Activated CD4-positive, alpha-beta T cell treated with anti-CD3 and anti-CD28 coated beads for 24 hours (primary cell): ENCODE measurements around the gene ZNF439.
"Not testable (repeated sequence)": the region's sequence is repeated elsewhere in the genome, so short reads cannot be mapped to it uniquely, and the experiment has no call there.

Experiments used
- DNase-seq, 2 donors: peaks; one replicate each; pipeline ENCODE4 v3.0.0-alpha.2; 2020; ENCODE audit warnings: low read depth in 2 of 2

ZNF439 gene

DNA sequence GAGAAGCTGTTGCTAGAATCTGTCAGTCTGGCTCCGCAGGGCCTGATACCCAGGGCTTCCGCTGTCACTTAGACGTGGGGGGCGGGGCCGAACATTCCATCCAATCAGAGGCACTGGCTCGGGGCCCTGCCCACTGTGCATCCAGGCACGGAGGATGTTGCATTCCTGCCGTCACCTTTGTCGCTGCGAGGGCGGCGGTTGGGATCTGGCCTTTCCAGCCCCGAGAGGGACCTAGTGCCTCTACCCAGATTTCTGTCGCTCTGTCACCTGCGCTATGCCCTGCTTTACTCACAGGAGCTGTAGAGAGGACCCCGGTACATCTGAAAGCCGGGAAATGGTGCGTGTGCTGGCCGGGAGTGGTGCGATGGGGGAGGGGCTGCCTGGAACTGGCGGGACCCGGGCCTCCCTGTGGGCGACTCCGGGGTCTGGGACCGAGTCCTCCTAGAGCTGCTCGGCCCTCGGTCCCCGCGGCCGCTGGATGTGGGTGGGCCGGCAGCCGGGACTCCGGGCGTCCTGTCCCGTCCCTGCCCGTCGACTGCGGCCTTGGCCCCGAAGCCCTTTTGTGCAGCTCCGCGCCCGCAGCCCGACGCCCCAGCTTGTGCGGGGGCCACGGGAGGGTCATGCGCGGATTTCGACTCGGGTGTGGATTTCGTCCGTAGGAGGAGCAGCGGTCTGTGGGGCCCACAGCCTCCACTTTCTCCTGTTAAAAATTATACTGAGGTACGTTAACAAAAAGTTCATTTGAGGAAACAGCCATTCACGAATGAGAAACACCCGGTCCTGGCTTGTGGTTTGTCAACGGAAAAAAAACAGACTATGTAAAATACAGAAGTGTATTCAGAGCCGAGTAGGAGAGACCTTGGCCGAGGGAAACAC, at the start of gene ZNF439:
Gene ZNF439, plus strand, starts transcription at position 133 of the 876 bp plus-strand sequence. Its CDS starts 142 bp downstream, at position 275.
- DNase-seq = peak; percentile 74 to 91

DNA sequence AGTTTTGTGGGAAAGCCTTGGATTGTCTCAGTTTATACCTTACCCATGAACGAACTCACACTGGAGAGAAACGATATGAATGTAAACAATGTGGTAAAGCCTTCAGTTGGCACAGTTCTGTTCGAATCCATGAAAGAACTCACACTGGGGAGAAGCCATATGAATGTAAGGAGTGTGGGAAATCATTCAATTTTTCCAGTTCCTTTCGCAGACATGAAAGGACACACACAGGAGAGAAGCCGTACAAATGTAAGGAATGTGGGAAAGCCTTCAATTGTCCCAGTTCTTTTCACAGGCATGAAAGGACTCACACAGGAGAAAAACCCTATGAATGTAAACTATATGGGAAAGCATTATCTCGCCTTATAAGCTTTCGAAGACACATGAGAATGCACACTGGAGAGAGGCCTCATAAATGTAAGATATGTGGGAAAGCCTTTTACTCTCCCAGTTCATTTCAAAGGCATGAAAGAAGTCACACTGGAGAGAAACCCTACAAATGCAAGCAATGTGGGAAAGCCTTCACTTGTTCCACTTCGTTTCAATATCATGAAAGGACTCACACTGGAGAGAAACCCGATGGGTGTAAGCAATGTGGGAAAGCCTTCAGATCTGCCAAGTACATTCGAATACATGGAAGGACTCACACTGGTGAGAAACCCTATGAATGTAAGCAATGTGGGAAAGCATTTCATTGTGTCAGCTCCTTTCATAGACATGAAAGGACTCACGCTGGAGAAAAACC, 42.0 kb upstream of the ZNF439 start:
- no peak for DNase-seq

GRCh38 chr19:11807099-11807380, 41.5 kb upstream of the ZNF439 start:
- no peak for DNase-seq

- no peak for DNase-seq
These were observed 34.9 kb upstream of the ZNF439 start for GRCh38 chr19:11813703-11814028.

GRCh38 chr19:11814029-11814699, 34.4 kb upstream of the ZNF439 start, which contains the start of gene ZNF440:
TSS of gene ZNF440 (plus strand) at chr19:11814273. CDS start at chr19:11814448, 175 bp downstream.
- DNase-seq = peak; percentile 77 to 83

DNA sequence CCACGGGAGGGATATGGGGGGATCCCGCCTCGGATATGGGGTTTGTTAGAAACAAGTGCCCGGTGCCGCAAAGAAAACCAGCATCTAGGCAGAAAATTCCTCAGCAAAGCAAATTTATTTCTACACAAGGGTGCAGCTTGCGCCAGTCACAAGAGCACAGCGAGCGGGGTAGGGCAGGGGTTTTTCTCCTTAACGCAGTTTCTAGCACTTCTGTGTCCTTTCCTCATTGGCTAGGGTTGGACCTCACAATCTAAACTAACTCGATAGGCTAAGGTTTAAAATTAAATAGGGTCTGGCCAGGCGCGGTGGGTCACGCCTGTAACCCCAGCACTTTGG, 33.9 kb upstream of the ZNF439 start:
- no peak for DNase-seq

DNA sequence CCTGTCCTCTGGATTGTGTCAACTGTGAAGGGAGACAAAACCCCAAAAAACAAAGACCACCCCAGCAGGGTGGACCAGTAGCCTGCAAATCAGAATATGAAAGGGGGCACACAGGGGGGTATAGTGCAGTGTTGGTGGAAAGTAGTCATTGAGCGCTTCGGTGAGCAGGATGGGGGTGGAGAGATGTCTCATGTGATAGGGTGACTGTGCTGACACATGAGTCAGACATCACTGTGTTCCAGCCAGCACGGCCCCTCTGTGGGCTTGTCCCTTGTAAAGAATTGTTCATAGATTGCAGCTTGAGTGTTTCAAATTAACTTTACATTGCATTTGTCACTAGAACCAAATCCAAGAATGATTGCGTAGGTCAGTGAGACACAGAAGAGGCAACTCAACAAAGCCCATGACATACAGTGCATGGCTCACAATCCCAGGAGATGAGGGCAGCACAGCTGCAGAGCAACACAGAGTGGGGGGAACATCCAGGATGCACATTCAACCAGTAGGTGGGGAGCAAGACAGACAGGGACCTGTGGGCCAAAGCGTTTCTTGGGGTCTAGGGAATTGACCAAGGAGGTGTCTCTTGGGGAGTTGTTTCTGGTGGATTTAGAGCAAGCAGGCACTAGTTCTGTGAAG, 26.9 kb upstream of the ZNF439 start:
- no peak for DNase-seq

DNA sequence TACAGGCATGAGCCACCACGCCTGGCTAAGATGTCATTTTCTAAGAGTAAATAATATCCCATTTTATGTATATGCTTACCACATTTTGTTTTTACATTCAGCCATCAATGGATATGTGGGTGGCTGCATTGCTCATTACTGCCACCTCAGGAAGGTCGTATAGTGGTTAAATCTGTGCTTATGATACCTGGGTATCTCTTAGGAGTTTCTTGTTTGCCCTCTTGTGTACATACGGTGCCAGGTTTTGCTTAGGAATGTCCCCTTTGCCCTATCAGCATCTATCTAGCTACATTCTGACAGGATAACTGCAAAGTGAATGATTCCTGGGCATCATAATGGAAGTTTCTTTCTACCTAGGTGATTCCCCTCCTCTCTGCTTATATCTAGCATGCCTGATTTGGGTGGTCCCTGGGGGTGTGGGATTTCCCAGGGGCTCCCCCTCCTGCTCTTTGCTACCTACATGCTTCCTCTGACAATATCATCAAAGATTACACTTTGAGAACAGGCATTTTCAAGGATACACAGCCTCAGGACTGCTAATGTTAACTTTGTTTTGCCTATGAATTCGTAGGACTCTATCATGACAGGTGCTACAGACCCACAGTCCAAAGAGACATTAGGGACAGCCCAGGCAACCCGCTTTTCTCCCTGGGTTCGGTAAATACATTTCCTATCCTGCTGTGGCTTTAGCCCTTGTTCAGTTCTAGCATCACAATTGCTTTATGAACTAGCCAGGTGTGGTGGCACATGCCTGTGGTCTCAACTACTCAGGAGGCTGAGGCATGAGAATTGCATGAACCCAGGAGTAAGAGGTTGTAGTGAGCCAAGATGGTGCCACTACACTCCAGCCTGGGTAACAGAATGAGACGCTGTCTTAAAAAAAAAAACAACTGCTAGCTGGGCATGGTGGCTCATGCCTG, 19.3 kb upstream of the ZNF439 start:
- not testable (repeated sequence) for DNase-seq

GRCh38 chr19:11832253-11832912, 16.1 kb upstream of the ZNF439 start:
- DNase-seq = no peak

- no peak for DNase-seq
These were observed 15.0 kb upstream of the ZNF439 start for GRCh38 chr19:11833541-11833940.

- not testable (repeated sequence) for DNase-seq
These were observed 12.9 kb upstream of the ZNF439 start for GRCh38 chr19:11835626-11836066.

DNA sequence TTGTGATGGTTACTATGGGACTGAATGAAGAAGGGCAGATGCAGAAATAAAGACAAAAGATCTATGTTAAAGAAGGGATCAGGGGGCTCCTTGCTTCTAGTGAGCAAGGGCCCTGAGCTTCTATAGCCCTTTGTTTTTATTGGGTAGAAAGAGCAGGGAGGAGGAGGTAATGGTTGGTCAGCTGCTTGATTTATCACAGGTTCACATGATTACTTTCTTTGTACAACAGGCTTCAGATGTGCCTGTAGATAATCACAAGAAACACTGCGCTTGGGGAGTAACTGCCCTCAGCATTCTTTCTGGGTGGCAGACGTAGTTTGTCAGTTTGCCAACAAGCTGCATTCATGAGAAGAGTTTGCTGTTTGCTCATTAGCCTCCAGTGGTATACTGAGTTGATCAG, 4.8 kb upstream of the ZNF439 start:
- no peak for DNase-seq

DNA sequence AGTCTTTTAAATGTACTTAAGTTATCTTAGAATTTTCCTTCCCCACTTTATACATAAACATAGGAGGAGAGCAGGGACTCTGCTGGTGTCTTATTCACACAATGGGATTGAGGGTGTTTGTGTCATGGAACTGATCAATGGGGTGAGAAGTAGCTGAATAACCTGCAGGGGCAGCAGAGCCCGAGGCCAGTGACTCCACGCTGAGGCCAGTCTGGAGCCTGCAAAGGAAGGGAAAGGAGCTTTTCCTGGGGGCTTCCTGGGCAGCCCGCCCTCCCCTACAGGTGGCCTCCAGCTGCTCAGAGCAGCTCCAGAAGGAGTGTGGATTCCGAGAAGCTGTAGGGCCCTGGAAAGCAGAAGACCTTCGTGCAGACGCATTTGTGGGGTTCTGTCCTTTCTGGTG, 911 bp upstream of the ZNF439 start:
- DNase-seq = not testable (repeated sequence)

DNA sequence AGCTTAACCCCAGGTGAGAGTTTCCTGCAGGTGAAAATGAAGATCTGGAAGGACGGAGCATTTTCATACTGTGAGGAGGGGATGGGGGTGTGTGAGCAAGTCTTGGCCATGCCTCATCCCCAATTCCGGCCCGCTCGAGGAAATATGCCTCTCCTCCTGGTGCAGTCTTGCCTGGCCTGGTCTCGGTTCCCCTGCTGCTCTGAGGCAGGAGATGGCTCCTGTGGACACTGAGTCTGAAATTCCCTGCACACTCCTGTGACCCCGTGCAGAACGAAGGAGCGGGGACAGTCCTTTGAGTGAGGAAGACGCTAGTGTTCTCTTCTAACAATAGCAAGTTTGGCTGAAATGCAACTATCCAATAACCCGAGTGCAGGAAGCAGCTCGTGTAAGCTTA, 329 bp upstream of the ZNF439 start:
- no peak for DNase-seq

GRCh38 chr19:11850289-11850688, 1.8 kb downstream of the ZNF439 start:
- not testable (repeated sequence) for DNase-seq

DNA sequence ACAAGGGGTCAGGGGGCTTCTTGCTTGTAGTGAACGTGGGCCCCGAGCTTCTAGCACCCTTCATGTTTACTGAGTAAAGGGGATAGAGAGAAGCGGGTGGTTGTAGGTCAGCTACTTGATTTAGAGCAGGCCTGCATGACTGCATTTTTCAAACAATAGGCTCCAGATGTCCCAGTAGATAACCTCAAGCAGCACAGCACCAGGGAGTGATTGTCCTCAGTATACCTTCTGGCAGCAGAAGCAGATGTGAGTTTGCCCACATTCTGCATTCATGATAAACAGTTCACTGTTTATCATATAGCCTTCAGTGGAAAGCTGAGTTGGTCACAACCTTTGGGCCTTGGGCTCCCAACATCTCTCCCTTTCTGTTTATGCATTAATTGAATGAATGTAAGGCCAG, 4.8 kb downstream of the ZNF439 start:
- no peak for DNase-seq

DNA sequence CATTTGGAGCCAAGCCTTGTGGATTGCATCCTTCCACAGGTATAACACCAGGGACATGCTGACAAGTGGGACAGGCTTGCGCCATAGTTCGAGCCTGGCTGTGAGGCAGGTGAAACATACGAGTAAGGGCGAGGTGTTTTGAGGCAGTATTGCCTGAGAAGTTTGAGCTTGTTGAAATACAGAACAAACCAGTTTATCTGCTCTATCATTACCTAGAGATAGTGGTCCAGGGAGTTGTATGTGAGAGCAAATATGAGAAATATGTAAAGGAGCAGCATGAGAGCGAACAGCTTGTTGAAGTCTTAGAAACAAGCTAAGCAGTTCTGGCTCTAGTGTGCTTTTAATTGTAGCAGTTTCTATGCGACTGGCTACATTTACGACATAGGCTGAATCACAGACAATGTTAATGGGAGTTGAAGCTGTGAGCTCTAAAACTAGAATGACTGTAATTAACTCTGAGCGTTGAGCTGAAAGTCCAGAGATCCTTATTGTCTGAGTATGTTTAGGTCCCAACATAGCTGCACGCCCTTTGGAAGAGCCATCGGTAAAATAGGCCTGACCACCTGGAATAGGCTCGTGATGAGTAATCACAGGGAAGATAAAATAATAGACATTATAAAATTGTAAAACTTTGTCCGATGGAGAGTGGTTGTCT, 8.2 kb downstream of the ZNF439 start:
- no peak for DNase-seq

GRCh38 chr19:11860721-11861120, 12.2 kb downstream of the ZNF439 start:
- no peak for DNase-seq

DNA sequence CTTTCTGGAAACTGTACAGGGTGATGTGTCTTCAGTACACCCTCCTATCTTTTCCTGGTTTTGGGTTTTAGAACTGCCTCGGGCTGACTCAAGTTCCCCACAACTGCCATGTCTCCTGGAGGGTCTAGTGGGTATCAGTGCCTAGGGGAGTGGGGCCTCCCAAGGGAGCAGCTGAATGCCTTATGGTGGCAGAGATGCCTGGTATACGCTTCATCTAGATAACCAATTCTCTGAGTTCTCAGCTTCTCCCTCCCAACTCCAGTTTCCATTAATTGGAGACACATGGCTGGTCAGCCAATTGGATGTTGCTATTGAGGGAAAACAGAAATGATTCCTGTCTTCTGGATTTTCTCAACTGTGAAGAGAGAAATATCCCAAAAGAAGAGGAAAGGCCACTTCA, 12.8 kb downstream of the ZNF439 start:
- DNase-seq = no peak

DNA sequence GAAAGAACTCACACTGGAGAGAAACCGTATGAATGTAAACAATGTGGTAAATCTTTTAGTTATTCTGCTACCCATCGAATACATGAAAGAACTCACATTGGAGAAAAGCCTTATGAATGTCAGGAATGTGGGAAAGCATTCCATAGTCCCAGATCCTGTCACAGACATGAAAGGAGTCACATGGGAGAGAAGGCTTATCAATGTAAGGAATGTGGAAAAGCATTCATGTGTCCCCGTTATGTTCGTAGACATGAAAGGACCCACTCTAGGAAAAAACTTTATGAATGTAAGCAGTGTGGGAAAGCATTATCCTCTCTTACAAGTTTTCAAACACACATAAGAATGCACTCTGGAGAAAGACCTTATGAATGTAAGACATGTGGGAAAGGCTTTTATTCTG, 19.2 kb downstream of the ZNF439 start:
- not testable (repeated sequence) for DNase-seq
